Peyer's patch (tissue), 4 donors: Measurements from ENCODE around the gene AFAP1L1. TPM values are rescaled to one million over a fixed set of nuclear protein-coding genes. Genes with fewer than 3 reads are reported as not detected.

ENCODE experiments used
- DNase-seq, 3 donors: peaks; one replicate each; pipeline ENCODE4 v3.0.0-alpha.2; 2017 to 2019
- H3K27ac ChIP-seq, 4 donors: fragments of 200-600 bp; sonication (generic); one replicate each; pipeline ENCODE4 v1.5.1; 2016 to 2019
- H3K27me3 ChIP-seq, 2 donors: fragments of 200-600 bp; sonication (generic); one replicate each; pipeline ENCODE4 v1.5.1; 2019
- H3K36me3 ChIP-seq, 3 donors: fragments of 200-600 bp; sonication (generic); one replicate each; pipeline ENCODE4 v1.5.1; 2016 to 2019
- H3K4me1 ChIP-seq, 4 donors: fragments of 200-600 bp; sonication (generic); one replicate each; pipeline ENCODE4 v1.5.1; 2016 to 2019
- H3K4me3 ChIP-seq, 4 donors: fragments of 200-600 bp; sonication (generic); 1 replicate in 3 of 4; 2 replicates in 1 of 4; pipeline ENCODE4 v1.5.1; 2016 to 2019; ENCODE audit warnings: mild to moderate bottlenecking in 1 of 4
- H3K9me3 ChIP-seq, 4 donors: fragments of 200-600 bp; sonication (generic); one replicate each; pipeline ENCODE4 v1.5.1; 2016 to 2019; ENCODE audit warnings: mild to moderate bottlenecking in 1 of 4
- CTCF ChIP-seq, 6 experiments: fragments of 450-650 bp in 4 of 6; fragments of 200-600 bp in 2 of 6; sonication (generic) in 1 of 6; IDR thresholded peaks; one replicate each; pipeline ENCODE4 v1.5.1; 2017 to 2019; ENCODE audit warnings: antibody characterized with exemption in 6 of 6, mild to moderate bottlenecking in 3 of 6, moderate library complexity in 1 of 6
- POLR2A ChIP-seq, 2 donors: fragments of 450-650 bp; IDR thresholded peaks; one replicate each; pipeline ENCODE4 v1.5.1; 2017; ENCODE audit warnings: antibody characterized with exemption in 2 of 2, mild to moderate bottlenecking in 2 of 2, moderate library complexity in 2 of 2
- total RNA-seq, 4 donors: library from RNA; depleted of rRNA; stranded (reverse); fragments of >200 nt; gene quantifications; one replicate each; pipeline ENCODE4 v1.1.0, GENCODE V29; 2016

Gene AFAP1L1
- total RNA-seq, 4 donors from 2014 or later = 3.3 to 14.9 (median 4.9) TPM

- Histone ChIP-seq H3K4me3 (no peak overlapping the region), H3K27me3 (no peaks in the 10 kb centered on the region), H3K36me3 (no peaks in the 10 kb centered on the region), H3K4me1 (no peaks in the 10 kb centered on the region), H3K9me3 (no peaks in the 10 kb centered on the region), H3K27ac (no peak overlapping the region)
- DNase-seq = no peak
- no peak for TF ChIP-seq POLR2A (IDR thresholded peaks at IDR 0.05)
- TF ChIP-seq CTCF (IDR thresholded peaks at IDR 0.05) = no peak
Measured at GRCh38 chr5:149310488-149310887, 38.8 kb downstream of the AFAP1L1 start.

- TF ChIP-seq POLR2A (IDR thresholded peaks at IDR 0.05) = no peak
- no peak for TF ChIP-seq CTCF (IDR thresholded peaks at IDR 0.05)
- Histone ChIP-seq H3K4me3 (no peak overlapping the region), H3K4me1 (no peaks in the 10 kb centered on the region), H3K27ac (no peak overlapping the region), H3K36me3 (no peaks in the 10 kb centered on the region), H3K27me3 (no peaks in the 10 kb centered on the region), H3K9me3 (no peaks in the 10 kb centered on the region)
- DNase-seq = peak in 1 of 3 donors; percentile 52
Measured at GRCh38 chr5:149310947-149311658, 39.4 kb downstream of the AFAP1L1 start.

GRCh38 chr5:149313151-149313841 lies 41.6 kb downstream of the AFAP1L1 start:
- H3K27ac ChIP-seq = no peak overlapping the region
- no peak overlapping the region for H3K4me3 ChIP-seq
- no peaks in the 10 kb centered on the region for H3K4me1 ChIP-seq
- no peak for DNase-seq
- H3K9me3 ChIP-seq = no peaks in the 10 kb centered on the region
- H3K27me3 ChIP-seq = no peaks in the 10 kb centered on the region
- TF ChIP-seq CTCF (IDR thresholded peaks at IDR 0.05) = no peak
- TF ChIP-seq POLR2A (IDR thresholded peaks at IDR 0.05) = no peak
- H3K36me3 ChIP-seq = no peaks in the 10 kb centered on the region

GRCh38 chr5:149314571-149315111 lies 43.0 kb downstream of the AFAP1L1 start:
- Histone ChIP-seq H3K4me1 (no peaks in the 10 kb centered on the region), H3K27me3 (no peaks in the 10 kb centered on the region), H3K36me3 (no peaks in the 10 kb centered on the region), H3K4me3 (no peak overlapping the region), H3K9me3 (no peaks in the 10 kb centered on the region), H3K27ac (no peak overlapping the region)
- DNase-seq = no peak
- TF ChIP-seq CTCF (IDR thresholded peaks at IDR 0.05) (no peak), POLR2A (IDR thresholded peaks at IDR 0.05) (no peak)

GRCh38 chr5:149315753-149316152 lies 44.1 kb downstream of the AFAP1L1 start:
- H3K4me1 ChIP-seq = peaks cover 0 to 6% (median 0%) of the 10 kb centered on the region in 4 donors
- no peaks in the 10 kb centered on the region for H3K27me3 ChIP-seq
- H3K9me3 ChIP-seq = no peaks in the 10 kb centered on the region
- no peak for DNase-seq
- no peak overlapping the region for H3K4me3 ChIP-seq
- TF ChIP-seq CTCF (IDR thresholded peaks at IDR 0.05) = no peak
- TF ChIP-seq POLR2A (IDR thresholded peaks at IDR 0.05) = no peak
- no peaks in the 10 kb centered on the region for H3K36me3 ChIP-seq
- no peak overlapping the region for H3K27ac ChIP-seq
